ENCODE data around the gene CANT1.
A peak's percentile ranks its signal among the peaks of the same experiment; 100 is the strongest.

Gene CANT1

GRCh38 chr17:78971756-78972506, 37.6 kb downstream of the CANT1 start:
- TF ChIP-seq, protein P1, sequence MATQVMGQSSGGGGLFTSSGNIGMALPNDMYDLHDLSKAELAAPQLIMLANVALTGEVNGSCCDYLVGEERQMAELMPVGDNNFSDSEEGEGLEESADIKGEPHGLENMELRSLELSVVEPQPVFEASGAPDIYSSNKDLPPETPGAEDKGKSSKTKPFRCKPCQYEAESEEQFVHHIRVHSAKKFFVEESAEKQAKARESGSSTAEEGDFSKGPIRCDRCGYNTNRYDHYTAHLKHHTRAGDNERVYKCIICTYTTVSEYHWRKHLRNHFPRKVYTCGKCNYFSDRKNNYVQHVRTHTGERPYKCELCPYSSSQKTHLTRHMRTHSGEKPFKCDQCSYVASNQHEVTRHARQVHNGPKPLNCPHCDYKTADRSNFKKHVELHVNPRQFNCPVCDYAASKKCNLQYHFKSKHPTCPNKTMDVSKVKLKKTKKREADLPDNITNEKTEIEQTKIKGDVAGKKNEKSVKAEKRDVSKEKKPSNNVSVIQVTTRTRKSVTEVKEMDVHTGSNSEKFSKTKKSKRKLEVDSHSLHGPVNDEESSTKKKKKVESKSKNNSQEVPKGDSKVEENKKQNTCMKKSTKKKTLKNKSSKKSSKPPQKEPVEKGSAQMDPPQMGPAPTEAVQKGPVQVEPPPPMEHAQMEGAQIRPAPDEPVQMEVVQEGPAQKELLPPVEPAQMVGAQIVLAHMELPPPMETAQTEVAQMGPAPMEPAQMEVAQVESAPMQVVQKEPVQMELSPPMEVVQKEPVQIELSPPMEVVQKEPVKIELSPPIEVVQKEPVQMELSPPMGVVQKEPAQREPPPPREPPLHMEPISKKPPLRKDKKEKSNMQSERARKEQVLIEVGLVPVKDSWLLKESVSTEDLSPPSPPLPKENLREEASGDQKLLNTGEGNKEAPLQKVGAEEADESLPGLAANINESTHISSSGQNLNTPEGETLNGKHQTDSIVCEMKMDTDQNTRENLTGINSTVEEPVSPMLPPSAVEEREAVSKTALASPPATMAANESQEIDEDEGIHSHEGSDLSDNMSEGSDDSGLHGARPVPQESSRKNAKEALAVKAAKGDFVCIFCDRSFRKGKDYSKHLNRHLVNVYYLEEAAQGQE (IDR thresholded peaks at IDR 0.05; ENCODE audit: insufficient read depth in 1 of 2, low read depth in 2 of 2, low read length in 2 of 2) = no peak
- TF ChIP-seq POLR2AphosphoS5 (IDR thresholded peaks at IDR 0.05; ENCODE audit: low read depth, low read length) = 0 out of 2 replicates have a peak, but pooled peaks have one; percentile 43
- no peak for TF ChIP-seq FOXP2 (optimal IDR thresholded peaks at IDR 0.05; ENCODE audit: borderline replicate concordance, extremely low read depth, extremely low read length, insufficient read depth)
- no peak for TF ChIP-seq SIN3A (IDR thresholded peaks at IDR 0.05; ENCODE audit: borderline replicate concordance, insufficient read depth, low read length)
- TF ChIP-seq TAF1 (IDR thresholded peaks at IDR 0.05; ENCODE audit: borderline replicate concordance, insufficient read depth, low read length) = no peak

GRCh38 chr17:78970834-78971755, 38.5 kb downstream of the CANT1 start:
- no peak for TF ChIP-seq TAF1 (IDR thresholded peaks at IDR 0.05; ENCODE audit: borderline replicate concordance, insufficient read depth, low read length)
- TF ChIP-seq POLR2AphosphoS5 (IDR thresholded peaks at IDR 0.05; ENCODE audit: low read depth, low read length) = no peak
- no peak for TF ChIP-seq FOXP2 (optimal IDR thresholded peaks at IDR 0.05; ENCODE audit: borderline replicate concordance, extremely low read depth, extremely low read length, insufficient read depth)

DNA sequence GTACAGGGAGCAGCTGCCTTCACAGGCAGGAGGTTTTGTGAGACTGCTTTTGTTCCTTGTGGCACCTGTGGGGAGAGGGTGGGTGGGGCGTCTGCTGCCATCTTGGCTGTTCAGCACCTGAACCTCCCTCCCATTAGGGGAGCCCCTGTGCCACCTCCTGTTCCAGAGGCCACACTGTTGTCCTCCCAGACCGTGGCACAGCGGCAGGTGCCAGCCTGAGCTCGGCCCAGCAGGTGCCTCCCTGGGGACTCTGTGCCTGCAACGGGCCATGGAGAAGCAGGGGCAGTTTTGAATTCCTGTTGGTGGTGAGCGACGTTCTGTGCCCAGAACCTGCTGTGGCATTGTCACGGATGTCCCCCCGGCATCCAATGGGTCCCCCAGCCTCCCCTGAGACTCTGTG, 39.7 kb downstream of the CANT1 start:
- TF ChIP-seq, protein P1 (IDR thresholded peaks at IDR 0.05; ENCODE audit: insufficient read depth in 1 of 2, low read depth in 2 of 2, low read length in 2 of 2) = no peak
- TF ChIP-seq POLR2AphosphoS5 (IDR thresholded peaks at IDR 0.05; ENCODE audit: low read depth, low read length) = no peak
- no peak for TF ChIP-seq TAF1 (IDR thresholded peaks at IDR 0.05; ENCODE audit: borderline replicate concordance, insufficient read depth, low read length)

DNA sequence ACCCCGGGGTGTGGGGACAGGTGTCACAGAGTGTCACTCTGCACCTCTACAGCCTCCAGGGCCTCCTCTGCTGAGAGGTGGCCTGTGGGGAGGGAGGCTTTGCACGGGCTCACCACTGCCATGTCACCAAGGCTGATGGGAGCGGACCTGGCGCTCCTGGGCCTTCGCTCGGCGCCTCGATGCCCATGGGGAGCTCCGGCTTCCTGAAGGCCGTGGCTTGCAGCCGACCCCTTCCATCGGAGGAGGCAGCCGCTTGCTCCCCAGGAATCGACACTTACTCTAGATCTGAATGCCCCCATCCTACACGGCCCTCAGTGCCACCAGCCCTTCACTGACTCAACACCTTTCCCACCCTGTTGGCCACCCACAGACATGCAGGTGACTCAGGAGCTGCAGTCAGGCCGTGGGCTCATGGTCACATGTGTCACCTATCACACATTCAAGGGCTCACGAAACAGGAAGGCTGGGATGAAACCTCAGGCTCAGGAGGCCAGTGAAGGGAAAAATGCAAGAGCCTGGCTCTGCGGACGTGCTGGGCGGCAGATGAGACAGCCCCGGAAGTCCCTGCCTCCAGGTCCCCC, 41.7 kb downstream of the CANT1 start:
- TF ChIP-seq POLR2AphosphoS5 (IDR thresholded peaks at IDR 0.05; ENCODE audit: low read depth, low read length) (no peak), FOXP2 (optimal IDR thresholded peaks at IDR 0.05; ENCODE audit: borderline replicate concordance, extremely low read depth, extremely low read length, insufficient read depth) (no peak), TAF1 (IDR thresholded peaks at IDR 0.05; ENCODE audit: borderline replicate concordance, insufficient read depth, low read length) (no peak), SIN3A (IDR thresholded peaks at IDR 0.05; ENCODE audit: borderline replicate concordance, insufficient read depth, low read length) (no peak)
- TF ChIP-seq, protein P1 (IDR thresholded peaks at IDR 0.05; ENCODE audit: insufficient read depth in 1 of 2, low read depth in 2 of 2, low read length in 2 of 2) = no peak

- TF ChIP-seq TAF1 (IDR thresholded peaks at IDR 0.05; ENCODE audit: borderline replicate concordance, insufficient read depth, low read length) = no peak
- TF ChIP-seq POLR2AphosphoS5 (IDR thresholded peaks at IDR 0.05; ENCODE audit: low read depth, low read length) = no peak
- no peak for TF ChIP-seq FOXP2 (optimal IDR thresholded peaks at IDR 0.05; ENCODE audit: borderline replicate concordance, extremely low read depth, extremely low read length, insufficient read depth)
- TF ChIP-seq SIN3A (IDR thresholded peaks at IDR 0.05; ENCODE audit: borderline replicate concordance, insufficient read depth, low read length) = no peak
- TF ChIP-seq, protein P1 (IDR thresholded peaks at IDR 0.05; ENCODE audit: insufficient read depth in 1 of 2, low read depth in 2 of 2, low read length in 2 of 2) = no peak
These were observed 42.5 kb downstream of the CANT1 start for GRCh38 chr17:78966910-78967600.
